Ramos (cell line): ENCODE data around the gene AHR.

Source experiments
- in situ Hi-C: fragments of 300-500 bp; cut with MboI; formaldehyde crosslinking; loops from one replicate; pipeline ENCODE4 v1.14.3; 2022; ENCODE audit warnings: low sequenced_read_pairs; ENCODE audit not compliant: unreplicated experiment

The AHR gene

GRCh38 chr7:17302575-17303142 is 4.2 kb downstream of the AHR start:
- in situ Hi-C loops, result no loop called here

DNA sequence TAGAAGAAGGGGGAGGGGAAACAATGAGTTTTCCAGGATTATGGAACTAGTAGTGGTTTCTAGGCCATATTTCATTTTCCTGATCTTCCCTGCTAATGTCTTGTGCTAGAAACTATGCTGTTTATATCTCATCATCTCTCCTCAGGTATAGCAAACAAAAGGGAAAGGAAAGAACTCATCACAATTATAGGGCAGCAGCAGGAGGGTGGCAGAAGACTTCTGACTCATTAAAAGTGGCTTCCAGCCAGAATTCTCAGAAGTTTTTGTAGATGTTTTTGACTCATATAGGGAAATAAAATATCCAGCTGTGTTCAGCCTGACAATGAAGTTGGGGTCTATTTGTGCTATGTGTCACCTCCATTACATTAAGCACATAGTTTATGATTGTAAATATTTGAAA is 6.5 kb downstream of the AHR start:
- in situ Hi-C loops, result no loop called here

GRCh38 chr7:17305387-17306171 is 7.1 kb downstream of the AHR start:
- in situ Hi-C loops, result no loop called here

GRCh38 chr7:17307000-17307399 is 8.5 kb downstream of the AHR start:
- in situ Hi-C loops, result no loop called here

- in situ Hi-C loops, result no loop called here
Measured at GRCh38 chr7:17307558-17307957, 9.1 kb downstream of the AHR start.

DNA sequence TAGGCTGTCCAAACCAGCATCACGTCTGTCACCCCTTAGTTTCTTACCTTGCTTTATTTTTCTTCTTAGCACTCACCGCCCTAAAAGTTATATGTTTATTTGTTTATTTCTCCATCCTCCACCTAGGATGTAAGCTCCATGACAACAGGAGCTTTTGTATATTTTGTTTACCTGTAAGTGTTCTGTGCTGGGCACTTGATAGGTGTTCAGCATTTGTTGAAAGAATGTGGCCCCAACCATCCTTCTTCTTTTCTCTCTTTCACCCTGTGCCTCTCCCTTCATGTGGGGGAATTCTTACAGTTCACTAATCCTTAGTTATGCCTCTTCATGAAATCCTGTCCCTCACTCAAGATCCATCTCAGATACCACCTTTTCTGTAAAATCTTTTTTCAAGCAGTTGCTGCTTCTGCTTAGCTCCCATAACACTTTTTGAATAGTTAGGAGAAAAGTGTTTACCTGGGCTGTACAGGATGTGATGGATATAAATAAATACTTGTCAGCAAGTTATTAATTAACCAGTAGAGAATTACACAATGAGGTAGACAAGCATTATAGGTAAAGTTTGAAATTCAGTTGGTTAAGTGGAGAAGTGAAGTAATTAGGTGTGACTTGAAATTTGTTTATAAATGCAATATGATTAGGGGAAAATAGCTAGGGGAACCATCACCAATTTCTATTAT is 9.7 kb downstream of the AHR start:
- in situ Hi-C loops, result no loop called here

GRCh38 chr7:17311194-17311593 is 12.7 kb downstream of the AHR start:
- in situ Hi-C loops, result no loop called here

DNA sequence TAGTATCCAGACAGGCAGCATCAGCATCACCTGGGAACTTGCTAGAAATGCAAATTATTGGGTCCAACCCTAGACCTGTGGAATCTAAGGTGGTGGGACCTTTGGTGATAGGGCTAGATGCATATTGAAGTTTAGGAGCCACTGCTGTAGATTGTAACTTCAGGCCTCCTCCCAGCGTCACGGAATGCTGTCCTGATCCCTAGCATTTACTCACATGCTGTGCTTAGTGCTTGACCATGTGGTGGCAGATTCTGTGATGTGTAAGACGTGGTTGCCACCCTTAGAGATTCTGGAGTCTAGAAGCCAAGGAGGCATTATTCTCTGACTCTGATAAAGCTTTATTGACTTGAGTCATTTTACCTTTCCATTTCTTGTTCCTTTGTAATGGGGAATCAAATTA is 13.5 kb downstream of the AHR start:
- in situ Hi-C loops, result no loop called here

- in situ Hi-C loops, result no loop called here
Measured at GRCh38 chr7:17312641-17313040, 14.2 kb downstream of the AHR start.

- in situ Hi-C loops, result no loop called here
Measured at GRCh38 chr7:17313194-17313593, 14.7 kb downstream of the AHR start.

- in situ Hi-C loops, result no loop called here
Measured at GRCh38 chr7:17315974-17316373, 17.5 kb downstream of the AHR start.

DNA sequence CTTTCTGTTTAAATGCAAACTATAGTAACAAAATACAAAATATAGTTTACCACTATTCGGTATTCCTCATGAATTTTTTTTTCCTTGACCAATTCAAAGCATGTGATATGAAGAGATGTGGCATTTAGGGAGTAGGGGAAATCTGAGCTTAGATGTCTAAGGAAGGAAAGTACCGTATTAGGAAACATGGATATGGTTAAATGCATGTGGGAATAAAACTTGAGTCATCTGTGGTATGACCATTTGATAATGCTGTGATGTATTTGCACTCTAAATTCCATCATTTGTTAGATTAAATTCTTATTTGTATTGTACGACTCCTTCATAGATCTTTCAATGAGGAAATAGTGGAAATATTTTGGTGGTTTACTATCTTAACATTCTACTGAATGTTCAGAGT is 19.7 kb downstream of the AHR start:
- in situ Hi-C loops, result no loop called here

GRCh38 chr7:17319164-17320101 is 21.0 kb downstream of the AHR start:
- in situ Hi-C loops, result no loop called here

DNA sequence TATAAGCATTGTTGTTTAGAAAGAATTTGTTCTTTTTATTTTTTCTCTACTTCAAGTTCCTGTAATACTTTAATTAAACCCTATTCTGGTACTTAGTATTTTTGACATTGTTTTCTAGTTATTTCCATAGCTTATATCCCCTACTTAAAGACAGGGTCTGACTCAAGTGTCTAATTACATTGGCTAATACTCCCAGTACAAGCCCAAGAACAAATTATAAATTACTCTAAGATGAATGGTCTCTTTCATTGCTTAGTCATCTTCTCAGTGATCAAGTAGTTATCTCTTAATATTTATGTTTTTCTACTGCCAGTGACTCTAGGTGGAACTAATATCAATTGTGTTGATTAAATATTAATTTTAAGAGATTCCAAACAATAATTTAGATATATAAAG is 21.6 kb downstream of the AHR start:
- in situ Hi-C loops, result no loop called here

DNA sequence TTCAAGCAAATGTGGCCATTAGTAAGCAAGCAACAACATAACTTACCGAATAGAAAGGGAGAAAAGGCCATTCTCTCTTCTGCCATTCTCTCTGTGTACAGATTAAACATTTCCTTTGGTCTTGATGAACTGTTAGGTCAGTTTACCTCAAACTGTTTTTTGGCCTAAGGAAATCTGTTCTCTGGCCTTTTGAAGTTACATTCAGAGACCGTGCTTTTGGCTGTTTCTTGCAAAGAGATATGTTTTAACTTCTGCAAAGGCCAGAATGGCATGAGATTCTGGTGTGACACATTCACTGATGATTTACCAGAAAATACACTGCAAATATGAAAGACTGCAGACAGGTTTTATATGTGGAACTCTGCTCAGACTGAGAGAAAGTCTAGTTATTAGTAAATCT is 22.2 kb downstream of the AHR start:
- in situ Hi-C loops, result no loop called here

- in situ Hi-C loops, result no loop called here
Measured at GRCh38 chr7:17325364-17325763, 26.9 kb downstream of the AHR start.

DNA sequence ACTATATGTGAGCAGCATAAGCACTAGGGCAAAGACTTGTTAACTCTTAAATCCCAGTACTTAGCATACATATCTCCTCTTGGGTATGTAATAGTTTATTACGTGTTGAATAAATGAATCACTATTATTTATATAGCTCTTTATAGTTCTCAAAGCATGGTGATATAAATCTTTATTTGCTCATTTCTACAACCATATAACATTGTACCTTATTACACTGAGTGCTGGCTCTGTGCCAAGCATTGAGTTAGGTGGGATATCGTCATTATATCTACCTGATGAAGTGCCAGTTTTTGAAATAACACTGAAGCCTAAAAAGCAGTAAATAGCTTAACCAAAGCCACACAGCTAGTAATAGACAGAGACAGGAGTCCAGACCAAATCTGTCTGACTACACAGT is 27.9 kb downstream of the AHR start:
- in situ Hi-C loops, result no loop called here

DNA sequence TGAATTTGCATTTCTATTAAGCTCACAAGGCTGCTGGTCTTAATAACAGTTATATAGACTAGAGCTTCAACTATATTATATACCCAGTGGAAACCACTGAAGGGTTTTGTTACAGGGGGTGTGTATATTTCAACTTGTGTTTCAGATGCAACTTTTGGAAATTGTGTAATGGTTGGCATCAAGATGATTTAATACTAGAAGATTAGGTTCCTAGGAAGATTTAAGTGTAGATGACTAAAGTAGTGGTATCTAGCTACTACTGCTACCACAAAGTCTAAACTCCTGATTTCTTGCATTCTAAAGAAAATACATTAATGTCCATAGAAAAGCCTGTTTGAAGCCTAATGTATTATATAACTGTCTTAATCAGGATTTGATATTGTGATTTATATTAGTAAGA is 30.2 kb downstream of the AHR start:
- in situ Hi-C loops, result no loop called here

GRCh38 chr7:17329440-17329839 is 31.0 kb downstream of the AHR start:
- in situ Hi-C loops, result no loop called here

DNA sequence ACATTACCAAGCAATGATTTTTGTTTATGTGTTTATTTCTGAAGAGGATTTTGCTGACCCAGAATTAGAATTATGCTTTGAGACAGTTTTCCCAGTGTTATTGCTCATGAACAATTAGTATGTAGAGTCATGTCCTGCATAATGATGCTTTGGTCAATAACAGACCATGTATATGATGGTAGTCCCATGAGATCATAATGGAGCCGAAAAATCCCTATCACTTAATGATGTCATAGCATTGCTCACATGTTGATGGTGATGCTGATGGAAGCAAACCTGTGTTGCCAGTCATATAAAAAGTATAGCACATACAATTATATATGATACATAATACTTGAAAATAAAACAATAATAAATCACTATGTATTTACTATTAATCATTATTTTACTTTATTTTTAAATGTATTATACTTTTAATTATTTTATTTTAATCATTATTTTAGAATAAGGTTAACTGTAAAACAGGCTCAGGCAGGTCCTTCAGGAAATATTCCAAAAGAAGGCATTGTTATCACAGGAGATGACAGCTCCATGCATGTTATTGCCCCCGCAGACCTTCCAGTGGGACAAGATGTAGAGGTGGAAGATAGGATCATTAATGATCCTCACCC is 33.5 kb downstream of the AHR start:
- in situ Hi-C loops, result no loop called here
